GM19372 (cell line): Measurements from ENCODE around the gene SUPT5H.

ENCODE experiments used
- ATAC-seq: cut with Tn5 transposase; IDR thresholded peaks from one replicate; pipeline ENCODE4 v1.9.1; 2021; ENCODE audit warnings: mild to moderate bottlenecking, low read depth, moderate library complexity; ENCODE audit not compliant: unreplicated experiment

SUPT5H gene

DNA sequence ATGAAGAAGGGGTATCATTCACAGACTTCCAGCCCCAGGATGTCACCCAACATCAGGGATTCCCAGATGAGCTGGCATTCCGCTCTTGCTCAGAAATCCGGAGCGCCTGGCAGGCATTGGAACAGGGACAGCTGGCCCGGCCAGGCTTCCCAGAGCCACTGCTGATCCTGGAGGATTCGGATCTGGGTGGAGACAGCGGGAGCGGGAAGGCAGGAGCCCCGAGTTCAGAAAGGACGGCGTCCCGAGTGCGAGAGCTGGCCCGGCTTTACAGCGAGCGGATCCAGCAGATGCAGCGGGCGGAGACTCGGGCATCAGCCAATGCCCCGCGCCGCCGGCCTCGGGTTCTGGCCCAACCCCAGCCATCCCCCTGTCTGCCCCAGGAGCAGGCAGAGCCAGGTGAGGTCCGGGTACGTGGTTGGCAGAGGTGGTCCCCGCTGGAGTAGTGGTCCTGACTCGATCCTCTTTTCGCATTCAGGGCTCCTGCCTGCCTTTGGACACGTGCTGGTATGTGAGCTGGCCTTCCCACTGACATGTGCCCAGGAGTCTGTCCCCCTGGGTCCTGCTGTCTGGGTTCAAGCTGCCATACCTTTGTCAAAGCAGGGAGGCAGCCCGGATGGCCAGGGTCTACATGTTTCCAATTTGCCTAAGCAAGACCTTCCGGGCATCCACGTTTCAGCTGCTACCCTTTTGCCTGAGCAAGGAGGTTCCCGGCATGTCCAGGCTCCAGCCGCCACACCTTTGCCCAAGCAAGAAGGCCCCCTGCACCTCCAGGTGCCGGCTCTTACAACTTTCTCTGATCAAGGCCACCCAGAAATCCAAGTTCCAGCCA is 21.9 kb upstream of the SUPT5H start:
- no peak for ATAC-seq

DNA sequence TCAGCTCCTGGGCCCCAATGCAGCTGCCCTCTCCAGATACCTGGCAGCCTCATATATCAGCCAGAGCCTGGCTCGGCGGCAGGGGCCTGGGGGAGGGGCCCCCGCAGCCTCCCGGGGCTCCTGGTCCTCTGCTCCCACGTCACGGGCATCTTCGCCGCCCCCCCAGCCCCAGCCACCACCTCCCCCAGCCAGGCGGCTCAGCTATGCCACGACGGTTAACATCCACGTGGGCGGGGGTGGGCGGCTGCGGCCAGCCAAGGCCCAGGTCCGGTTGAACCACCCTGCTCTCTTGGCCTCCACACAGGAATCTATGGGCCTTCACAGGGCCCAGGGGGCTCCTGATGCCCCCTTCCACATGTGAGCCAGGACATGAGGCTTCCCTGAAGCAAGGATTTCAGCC is 20.4 kb upstream of the SUPT5H start:
- no peak for ATAC-seq

DNA sequence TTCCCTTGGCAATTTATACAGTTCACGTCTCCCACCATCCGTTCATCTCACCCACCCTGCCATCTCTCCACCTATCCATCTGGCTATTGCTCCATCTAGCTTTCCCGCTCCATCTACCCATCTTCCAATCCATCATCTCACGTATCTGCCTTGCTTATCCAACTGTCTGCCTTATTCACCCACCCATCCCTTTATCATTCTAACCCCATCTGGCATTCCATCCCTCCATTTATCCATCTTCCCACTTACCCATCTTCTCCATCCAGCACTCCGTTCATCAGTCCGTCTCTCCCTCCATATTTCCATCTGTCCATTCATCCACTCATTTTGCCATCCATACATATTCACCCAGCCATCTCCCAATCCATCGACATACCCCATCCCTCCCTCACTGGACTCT is 19.6 kb upstream of the SUPT5H start:
- no peak for ATAC-seq

DNA sequence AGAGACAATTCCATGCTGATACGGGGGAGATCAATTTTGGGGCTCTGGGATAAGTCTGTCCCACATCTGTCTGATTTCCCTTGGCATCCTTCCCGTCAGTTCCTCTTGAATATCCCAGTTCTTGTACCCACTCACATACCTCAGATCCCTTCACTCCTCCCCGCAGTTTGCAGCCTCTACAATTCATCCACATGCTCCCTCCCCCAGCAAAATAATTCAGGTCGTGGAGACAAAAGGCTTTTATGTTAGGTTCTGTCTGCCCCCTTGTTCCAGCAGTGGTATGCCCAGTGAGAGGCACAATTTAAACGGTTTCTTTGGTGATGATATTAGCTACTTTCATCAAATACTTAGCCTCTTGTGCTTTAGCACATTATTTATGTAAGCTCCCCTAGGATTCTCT is 19.2 kb upstream of the SUPT5H start:
- ATAC-seq: no peak

DNA sequence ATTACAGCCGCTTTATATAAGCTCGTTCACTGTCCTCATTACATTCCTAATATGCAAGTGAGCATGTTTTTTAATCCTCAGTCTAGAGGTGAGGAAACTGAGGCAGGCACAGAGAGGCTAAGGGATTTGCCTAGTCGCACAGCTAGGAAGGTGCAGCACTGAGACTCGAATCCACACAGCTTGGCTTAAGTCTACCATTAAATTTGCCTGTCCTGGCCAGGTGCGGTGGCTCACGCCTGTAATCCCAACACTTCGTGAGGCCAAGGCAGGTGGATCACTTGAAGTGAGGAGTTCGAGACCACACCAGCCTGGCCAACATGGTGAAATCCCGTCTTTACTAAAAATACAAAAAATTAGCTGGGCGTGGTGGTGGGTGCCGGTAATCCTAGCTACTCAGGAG is 17.7 kb upstream of the SUPT5H start:
- ATAC-seq: no peak

DNA sequence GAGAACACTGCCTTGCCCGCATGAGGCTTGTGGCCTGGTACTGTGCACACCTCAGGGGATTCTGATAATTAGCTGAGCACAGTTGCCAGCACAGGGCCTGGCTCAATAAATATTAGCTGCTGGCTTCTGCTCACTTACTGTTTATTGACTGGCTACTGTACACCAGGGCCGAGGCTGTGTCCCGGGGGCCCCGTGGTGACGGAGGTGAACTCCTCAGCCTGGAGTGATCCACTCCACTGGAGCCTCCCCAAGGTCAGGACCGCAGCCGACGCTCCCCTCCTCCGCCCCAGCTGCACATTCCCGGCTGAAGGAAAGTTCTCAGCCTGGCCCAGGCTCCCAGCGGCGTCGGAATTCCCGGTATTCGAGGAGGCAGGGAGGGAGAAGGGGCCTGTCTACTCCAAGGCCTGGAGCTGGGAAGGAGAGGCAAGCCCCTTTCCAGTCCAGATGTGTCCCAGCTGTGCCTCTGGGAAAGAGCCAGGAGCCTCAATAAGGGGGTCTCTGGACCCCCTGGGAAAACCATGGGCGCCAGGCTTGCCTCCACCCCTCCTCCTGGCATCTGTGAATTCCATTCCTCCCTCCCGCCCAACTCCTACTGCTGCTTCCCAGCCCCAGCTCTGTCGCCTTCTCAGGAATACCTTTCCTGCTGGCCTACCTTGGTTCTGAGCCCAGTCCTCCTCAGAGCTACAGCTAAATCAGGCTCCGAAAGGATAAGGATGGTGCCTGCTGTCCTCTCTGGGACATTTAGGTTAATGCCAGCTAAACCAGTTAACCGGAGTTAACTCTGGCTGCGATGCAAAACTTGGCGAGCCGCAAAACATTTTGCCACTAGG is 16.9 kb upstream of the SUPT5H start:
- no peak for ATAC-seq

DNA sequence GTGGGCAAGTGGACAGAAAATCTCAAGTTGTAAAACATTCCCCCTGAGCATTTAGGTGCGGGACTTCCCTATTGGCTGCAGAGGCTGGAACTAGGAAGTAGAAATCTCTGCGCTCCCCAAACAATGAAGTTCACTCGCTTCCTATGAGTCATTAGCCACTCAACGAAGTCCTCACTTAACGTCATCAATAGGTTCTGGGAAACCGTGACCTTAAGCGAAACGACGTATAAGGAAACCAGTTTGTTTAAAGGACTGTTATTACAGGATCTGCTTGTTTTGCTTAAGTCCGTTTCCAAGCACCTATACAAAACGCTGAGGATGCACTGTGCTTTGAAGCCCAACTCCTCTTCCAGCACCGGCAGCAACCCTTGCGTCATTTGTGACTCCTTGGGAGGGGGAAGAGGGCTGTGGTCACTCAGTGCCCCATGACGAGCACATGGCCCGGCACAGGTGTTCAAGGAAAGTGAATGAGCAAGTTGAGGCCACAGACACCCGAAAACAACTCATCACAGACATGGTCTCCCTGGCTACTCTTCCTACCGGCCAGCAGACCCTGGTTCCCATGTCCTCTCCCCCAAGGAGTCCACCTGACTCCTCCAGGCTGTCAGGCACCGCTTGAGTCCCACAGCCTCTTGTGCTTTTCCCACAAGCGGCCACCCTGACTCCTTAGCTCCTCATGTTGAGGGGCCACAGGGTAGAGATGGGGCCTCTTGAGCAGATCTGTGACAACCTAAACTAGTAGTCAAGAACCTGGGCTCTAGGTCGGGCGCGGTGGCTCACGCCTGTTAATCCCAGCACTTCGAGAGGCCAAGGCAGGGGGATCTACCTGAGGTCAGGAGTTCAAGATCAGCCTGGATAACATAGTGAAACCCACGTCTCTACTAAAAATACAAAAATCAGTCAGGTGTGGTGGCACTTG is 14.4 kb upstream of the SUPT5H start:
- ATAC-seq: no peak

DNA sequence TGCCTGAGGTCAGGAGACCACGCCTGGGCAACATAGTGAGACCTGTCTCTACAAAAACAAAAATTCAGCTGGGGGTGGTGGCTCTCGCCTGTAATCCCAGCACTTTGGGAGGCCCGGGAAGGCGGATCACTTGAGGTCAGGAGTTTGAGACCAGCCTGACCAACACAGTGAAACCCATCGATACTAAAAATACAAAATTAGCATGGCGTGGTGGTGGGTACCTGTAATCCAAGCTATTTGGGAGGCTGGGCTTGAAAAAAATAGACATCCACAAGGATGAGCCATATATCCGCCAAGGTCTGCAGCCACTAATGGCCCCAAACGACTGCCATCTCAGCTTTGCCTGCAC is 12.7 kb upstream of the SUPT5H start:
- no peak for ATAC-seq

DNA sequence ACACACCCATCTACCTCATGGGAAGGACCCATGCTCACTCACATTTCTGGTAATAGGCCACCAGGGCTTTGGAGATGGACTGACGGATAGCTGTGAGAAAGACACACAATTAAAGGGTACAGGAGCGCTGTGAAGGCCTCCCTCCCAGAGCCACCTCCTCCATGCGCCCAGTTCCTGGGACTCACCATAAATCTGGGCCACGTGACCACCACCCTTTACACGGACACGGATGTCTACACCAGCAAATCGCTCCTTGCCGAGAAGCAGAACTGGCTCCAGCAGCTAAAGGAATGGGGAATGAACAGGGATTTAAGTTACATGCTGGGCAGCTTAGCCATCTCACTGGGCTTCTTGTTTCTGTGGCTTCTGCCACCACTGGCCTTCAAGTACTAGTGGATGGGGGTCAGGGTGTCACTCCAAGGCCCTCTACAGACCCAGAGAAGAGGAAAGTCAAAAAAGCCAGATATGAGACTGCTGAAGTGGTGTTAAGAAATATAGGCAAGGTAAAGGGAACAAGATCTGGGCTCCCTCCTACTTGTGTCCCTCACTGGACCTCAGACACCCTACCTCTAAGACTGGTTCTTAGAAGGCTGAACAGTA is 11.8 kb upstream of the SUPT5H start:
- ATAC-seq: no peak

DNA sequence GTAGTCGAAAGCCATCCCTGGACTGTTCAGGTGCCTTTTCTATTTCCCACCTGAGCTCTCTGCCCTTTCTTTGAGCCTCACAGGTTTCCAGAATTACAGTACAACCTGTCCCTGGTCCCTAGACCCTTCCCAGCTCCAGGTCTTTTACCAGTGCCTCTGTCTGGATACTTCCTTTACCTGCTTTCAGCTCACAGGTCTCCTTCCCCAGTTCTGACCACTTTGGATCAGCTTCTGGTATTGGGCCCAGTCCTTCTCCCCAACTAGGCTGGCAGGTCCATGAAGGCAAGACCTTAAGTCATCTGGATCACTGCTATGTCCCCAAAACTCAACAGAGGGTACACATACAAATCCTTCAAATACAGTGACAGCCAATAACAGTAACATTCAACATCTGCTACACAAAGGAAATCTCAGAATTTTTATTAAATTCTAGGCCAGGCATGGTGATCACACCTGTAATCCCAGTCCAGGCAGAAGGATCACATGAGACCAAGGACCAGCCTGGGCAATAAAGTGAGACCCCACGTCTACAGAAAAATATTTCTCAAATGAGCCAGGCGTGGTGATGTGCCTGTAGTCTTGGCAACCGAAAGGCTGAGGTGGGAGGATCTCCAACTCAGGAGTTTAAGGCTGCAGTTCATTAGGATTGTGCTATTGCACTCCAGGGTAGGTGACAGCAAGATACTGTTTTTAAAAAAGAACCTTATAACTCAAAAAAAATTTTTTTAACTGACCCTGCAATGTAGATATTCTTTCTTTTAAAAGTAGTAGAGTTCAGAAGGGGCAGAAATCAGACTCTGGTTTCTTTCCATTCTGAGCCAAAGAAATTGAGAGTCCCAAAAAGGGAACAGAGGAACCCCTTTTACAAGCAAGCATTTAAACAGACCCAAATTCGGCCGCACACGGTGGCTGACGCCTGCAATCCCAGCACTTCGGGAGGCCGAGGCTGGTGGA is 11.0 kb upstream of the SUPT5H start:
- no peak for ATAC-seq

DNA sequence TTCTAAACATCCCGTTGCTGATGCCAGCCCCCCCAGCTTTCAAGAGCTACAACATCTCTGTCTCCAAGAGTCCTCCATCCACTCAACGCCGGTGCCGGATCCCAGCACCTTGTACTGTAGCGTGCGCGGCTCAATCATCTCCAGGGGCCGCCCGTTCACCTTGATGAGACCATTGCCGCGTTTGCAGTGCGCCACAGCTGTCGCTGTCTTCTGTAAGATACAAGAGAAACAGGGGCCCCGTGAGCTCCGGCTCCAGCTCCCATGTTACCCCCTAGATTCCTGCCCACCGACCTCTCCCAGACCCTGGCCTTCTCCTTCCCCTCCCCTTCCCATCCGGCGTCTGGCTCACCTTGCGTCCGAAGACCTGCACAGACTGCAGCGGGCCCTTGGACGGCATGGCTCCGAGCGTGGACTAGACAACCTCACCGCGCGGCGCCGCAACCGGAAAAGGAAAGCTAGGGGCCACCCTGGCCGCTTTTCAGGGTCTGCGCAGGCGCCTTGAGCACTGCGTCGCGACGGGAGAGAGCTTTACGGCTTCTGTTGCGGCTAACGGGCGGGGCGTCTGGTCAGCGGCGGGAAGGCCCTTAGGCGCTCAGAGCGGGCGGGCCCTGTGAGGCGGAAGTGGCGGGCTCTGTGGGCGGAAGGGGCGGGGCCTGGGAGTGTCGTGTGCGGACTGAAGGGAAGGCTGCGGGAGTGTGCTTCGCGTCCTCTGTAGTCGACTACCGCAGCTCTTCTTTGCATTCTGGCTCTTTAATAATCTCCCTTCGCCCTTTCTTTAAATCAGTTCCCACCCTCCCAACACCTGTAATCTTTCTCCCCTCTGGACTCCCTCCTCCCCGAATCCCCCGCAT is 9.7 kb upstream of the SUPT5H start, which contains the start of gene RPS16:
Gene RPS16, minus strand, starts transcription at position 451 of the 851 bp plus-strand sequence. Its CDS starts 54 bp downstream, at position 397.
- ATAC-seq: peak; percentile 84

DNA sequence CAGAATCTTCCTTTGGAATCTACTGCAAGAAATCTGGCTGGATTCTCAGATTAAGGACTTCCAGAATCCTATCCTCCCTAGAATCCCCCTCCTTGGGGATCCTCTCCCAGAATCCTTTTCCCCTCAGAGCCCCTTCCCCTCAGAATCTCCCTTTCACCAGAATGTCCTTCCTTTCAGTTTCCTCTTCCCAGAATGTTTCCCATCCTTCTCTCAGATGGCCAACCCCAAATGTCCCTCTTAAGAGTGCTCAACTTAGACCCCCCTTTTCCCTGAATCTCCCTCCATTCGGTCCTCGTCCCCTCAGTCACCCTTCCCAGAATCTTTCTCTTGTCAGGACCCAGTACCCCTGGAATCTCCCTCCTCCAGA is 9.0 kb upstream of the SUPT5H start:
- no peak for ATAC-seq

DNA sequence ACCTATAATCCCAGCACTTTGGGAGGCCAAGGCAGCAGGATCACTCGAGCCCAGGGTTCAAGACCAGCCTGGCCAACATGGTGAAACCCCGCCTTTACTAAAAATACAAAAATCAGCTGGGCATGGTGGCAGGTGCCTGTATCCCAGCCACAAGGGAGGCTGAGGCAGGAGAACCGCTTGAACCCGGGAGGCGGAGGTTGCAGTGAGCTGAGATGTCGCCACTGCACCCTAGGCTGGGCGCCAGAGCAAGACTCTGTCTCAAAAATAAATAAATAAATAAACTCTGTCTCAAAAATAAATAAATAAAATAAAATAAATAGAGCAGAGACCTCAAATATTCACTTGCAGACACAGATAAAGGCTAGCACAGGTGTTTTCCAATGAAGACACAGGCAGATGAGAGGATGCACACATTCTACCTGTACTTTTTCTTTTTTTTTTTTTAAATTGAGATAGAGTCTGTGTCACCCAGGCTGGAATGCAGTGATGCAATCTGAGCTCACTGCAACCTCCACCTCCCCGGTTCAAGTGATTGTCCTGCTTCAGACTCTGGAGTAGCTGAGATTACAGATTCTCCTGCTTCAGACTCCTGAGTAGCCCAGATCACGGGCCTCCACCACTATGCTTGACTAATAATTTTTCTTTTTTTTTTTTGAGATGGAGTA is 7.0 kb upstream of the SUPT5H start:
- no peak for ATAC-seq

DNA sequence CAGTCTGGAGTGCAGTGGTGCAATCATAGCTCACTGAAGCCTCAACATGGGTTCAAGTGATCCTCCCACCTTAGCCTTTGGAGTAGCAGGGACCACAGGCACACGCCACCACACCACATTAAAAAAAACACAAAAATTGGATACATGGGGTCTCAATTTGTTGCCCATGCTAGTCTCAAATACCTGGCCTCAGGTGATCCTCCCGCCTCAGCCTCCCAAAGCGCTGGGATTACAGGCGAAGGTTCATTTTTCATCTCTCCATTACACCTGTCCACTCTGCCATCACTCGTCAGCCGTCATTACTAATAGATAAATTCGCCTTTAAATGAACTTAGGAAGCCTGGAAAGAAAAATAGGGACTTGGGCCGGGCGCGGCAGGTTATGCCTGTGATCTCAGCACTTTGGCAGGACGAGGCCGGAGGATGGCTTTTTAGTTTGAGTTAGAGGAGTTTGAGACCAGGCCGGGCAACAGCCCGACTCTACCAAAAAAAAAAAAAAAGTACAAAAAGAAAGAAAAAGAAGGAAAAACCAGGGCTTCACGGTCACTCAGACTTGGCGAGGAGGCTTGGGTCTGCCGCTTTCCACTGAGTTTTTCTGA is 685 bp upstream of the SUPT5H start:
- no peak for ATAC-seq

DNA sequence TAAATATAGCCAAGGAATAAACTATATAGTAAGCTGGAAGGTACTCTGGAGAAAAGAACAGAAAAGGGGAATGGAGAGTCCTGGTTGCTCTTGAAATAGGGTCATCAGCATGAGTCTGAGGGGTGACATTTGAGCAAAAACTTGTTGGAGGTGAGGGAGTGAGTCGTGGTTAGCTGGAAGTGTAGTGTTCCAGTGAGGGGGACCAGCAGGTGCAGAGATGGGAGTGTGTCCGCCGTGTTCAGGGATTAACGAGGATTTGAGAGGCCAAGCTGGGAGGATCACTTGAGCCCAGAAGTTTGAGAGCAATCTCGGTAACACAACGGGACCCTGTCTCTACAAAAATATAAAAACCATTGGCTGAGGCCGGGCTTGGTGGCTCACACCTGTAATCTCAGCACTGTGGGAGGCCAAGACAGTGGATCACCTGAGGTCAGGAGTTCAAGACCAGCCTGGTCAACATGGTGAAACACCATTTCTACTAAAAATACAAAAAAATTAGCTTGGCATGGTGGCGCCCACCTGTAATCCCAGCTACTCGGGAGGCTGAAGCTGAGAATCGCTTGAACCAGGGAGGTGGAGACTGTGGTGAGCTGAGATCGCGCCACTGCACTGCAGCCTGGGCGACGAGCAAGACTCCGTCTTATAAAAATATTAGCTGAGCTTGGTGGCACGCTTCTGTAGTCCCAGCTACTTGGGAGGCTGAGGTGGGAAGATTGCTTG is 1.1 kb downstream of the SUPT5H start:
- no peak for ATAC-seq

DNA sequence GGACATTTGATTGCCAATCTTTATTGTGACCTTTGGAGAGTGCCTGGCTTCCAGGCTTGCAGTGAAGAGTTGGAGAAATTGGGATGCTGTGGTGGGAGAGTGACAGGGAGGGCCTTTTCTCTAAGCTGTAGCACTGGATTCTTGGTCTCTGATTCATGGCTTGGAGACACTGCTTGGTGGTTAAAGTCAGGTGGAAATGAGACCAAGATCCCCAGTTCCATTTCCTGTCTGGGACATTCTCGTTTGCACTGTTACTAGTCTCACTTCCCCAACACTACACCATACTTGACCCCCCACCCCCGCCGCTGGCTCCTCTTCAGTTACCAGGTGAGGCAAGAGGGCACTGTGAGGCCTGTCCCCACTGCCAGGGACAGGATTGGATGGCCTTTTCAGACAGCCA is 2.9 kb downstream of the SUPT5H start:
- ATAC-seq: no peak
